GM13976 (cell line): ENCODE results near the gene MT1F.
"Not testable (repeated sequence)": the region's sequence is repeated elsewhere in the genome, so short reads cannot be mapped to it uniquely, and the experiment has no call there.

Experiments
- DNase-seq: peaks from one replicate; pipeline ENCODE4 v3.0.0; 2012; ENCODE audit warnings: low spot score
- CTCF ChIP-seq: IDR thresholded peaks from 2 replicates; pipeline ENCODE4 v1.5.1; 2012; ENCODE audit warnings: borderline replicate concordance, mild to moderate bottlenecking; ENCODE audit not compliant: insufficient read depth; ENCODE audit errors: extremely low read depth, missing control alignments, control extremely low read depth
- in situ Hi-C: fragments of 300-500 bp; cut with MboI; formaldehyde crosslinking; loops from one replicate; pipeline ENCODE4 v1.12.0; 2022; ENCODE audit warnings: low sequenced_read_pairs, mixed read lengths, inconsistent platforms; ENCODE audit not compliant: unreplicated experiment

Gene MT1F

GRCh38 chr16:56669005-56669839, 11.5 kb downstream of the MT1F start, which contains the start of gene MT1H:
Gene MT1H, plus strand, starts transcription at chr16:56669814. Its CDS starts 71 bp downstream, at chr16:56669885.
- no peak for TF ChIP-seq CTCF
- DNase-seq = no peak
- in situ Hi-C loops = no loop called here

GRCh38 chr16:56669840-56670619, 12.3 kb downstream of the MT1F start:
- no peak for DNase-seq
- in situ Hi-C loops = no loop called here
- TF ChIP-seq CTCF = no peak

GRCh38 chr16:56670620-56670934, 12.8 kb downstream of the MT1F start:
- in situ Hi-C loops = no loop called here
- DNase-seq = no peak
- TF ChIP-seq CTCF = no peak

GRCh38 chr16:56671691-56672090, 13.9 kb downstream of the MT1F start:
- DNase-seq, in situ Hi-C loops: not testable (repeated sequence)

GRCh38 chr16:56672171-56672570, 14.4 kb downstream of the MT1F start:
- DNase-seq, in situ Hi-C loops: not testable (repeated sequence)

GRCh38 chr16:56672761-56673536, 15.2 kb downstream of the MT1F start:
- in situ Hi-C loops = no loop called here
- no peak for TF ChIP-seq CTCF
- DNase-seq = no peak

GRCh38 chr16:56673921-56674320, 16.2 kb downstream of the MT1F start:
- no peak for DNase-seq
- TF ChIP-seq CTCF = peak; percentile 48
- in situ Hi-C loops = no loop called here

GRCh38 chr16:56674570-56674969, 16.8 kb downstream of the MT1F start:
- in situ Hi-C loops = not testable (repeated sequence)

More at GRCh38 chr16:56674570-56674969, 16.8 kb downstream of the MT1F start:
- not testable (repeated sequence) for DNase-seq
